Tibial nerve (tissue), 4 donors: ENCODE results near the gene BCHE. TPM values are rescaled to one million over a fixed set of nuclear protein-coding genes. Genes with fewer than 3 reads are reported as not detected.

Experiments
- DNase-seq, 2 donors: peaks; one replicate each; pipeline ENCODE4 v3.0.0-alpha.2; 2019; ENCODE audit warnings: low spot score in 2 of 2
- H3K27ac ChIP-seq, 4 donors: fragments of 200-600 bp; sonication (generic) in 3 of 4; one replicate each; pipeline ENCODE4 v1.5.1; 2017 to 2019; ENCODE audit warnings: mild to moderate bottlenecking in 1 of 4
- H3K27me3 ChIP-seq, 2 donors: fragments of 200-600 bp; sonication (generic) in 1 of 2; one replicate each; pipeline versions ENCODE4 v1.5.1 to v1.6.0; 2017 to 2019
- H3K36me3 ChIP-seq, 3 donors: fragments of 200-600 bp; sonication (generic); one replicate each; pipeline ENCODE4 v1.5.1; 2018 to 2019
- H3K4me1 ChIP-seq, 4 donors: fragments of 200-600 bp; sonication (generic) in 3 of 4; one replicate each; pipeline ENCODE4 v1.5.1; 2017 to 2019
- H3K4me3 ChIP-seq, 4 donors: fragments of 200-600 bp; sonication (generic) in 3 of 4; one replicate each; pipeline ENCODE4 v1.5.1; 2017 to 2019; ENCODE audit warnings: mild to moderate bottlenecking in 1 of 4, moderate library complexity in 1 of 4
- H3K9me3 ChIP-seq, 4 donors: fragments of 200-600 bp; sonication (generic) in 3 of 4; one replicate each; pipeline ENCODE4 v1.5.1; 2017 to 2019
- CTCF ChIP-seq, 5 experiments: fragments of 200-600 bp in 3 of 5; fragments of 450-650 bp in 2 of 5; sonication (generic) in 3 of 5; IDR thresholded peaks; one replicate each; pipeline ENCODE4 v1.5.1; 2016 to 2019; ENCODE audit warnings: antibody characterized with exemption in 5 of 5, mild to moderate bottlenecking in 3 of 5, moderate library complexity in 2 of 5
- EP300 ChIP-seq, 2 donors: sonication (generic); formaldehyde crosslinking; IDR thresholded peaks; one replicate each; pipeline ENCODE4 v1.6.1; 2017; ENCODE audit warnings: antibody characterized with exemption in 2 of 2, mild to moderate bottlenecking in 1 of 2
- POLR2A ChIP-seq, 2 donors: fragments of 450-650 bp; IDR thresholded peaks; one replicate each; pipeline ENCODE4 v1.6.1; 2017; ENCODE audit warnings: antibody characterized with exemption in 2 of 2, mild to moderate bottlenecking in 2 of 2, moderate library complexity in 2 of 2
- WGBS, 2 donors: methylation state at CpG; one replicate each; pipeline ENCODE4 v1.1.5; 2018; 5-methylcytosine and 5-hydroxymethylcytosine counted together
- total RNA-seq, 4 donors: library from RNA; depleted of rRNA; stranded (reverse); fragments of >200 nt; gene quantifications; one replicate each; pipeline ENCODE4 v1.1.0, GENCODE V29; 2016

The BCHE gene
- total RNA-seq, 4 donors from 2014 or later: 0.30 to 1.3 (median 0.98) TPM; not detected in 1

- DNase-seq: no peak
- Histone ChIP-seq H3K27me3 (no peaks in the 10 kb centered on the region), H3K4me3 (no peak overlapping the region), H3K9me3 (no peaks in the 10 kb centered on the region), H3K27ac (no peak overlapping the region), H3K4me1 (peaks cover 0 to 5% (median 0%) of the 10 kb centered on the region in 4 donors), H3K36me3 (no peaks in the 10 kb centered on the region)
- WGBS, 2 donors: 94 to 95% methylated on average over 1 of the region's 1 CpG
- TF ChIP-seq POLR2A (IDR thresholded peaks at IDR 0.05) (no peak), EP300 (IDR thresholded peaks at IDR 0.05) (no peak), CTCF (IDR thresholded peaks at IDR 0.05) (no peak)
Measured at GRCh38 chr3:165837801-165838200, 578 bp upstream of the BCHE start.

GRCh38 chr3:165835431-165835830, 1.8 kb downstream of the BCHE start:
- Histone ChIP-seq H3K4me3 (no peak overlapping the region), H3K9me3 (no peaks in the 10 kb centered on the region), H3K4me1 (peaks cover 0 to 5% (median 0%) of the 10 kb centered on the region in 4 donors), H3K27me3 (no peaks in the 10 kb centered on the region), H3K36me3 (no peaks in the 10 kb centered on the region), H3K27ac (no peak overlapping the region)
- 32 to 37% methylated on average over 2 of the region's 2 CpGs for WGBS, 2 donors
- no peak for DNase-seq
- TF ChIP-seq POLR2A (IDR thresholded peaks at IDR 0.05) (no peak), EP300 (IDR thresholded peaks at IDR 0.05) (no peak), CTCF (IDR thresholded peaks at IDR 0.05) (no peak)

GRCh38 chr3:165830746-165831145, 6.5 kb downstream of the BCHE start:
- Histone ChIP-seq H3K27ac (no peak overlapping the region), H3K36me3 (no peaks in the 10 kb centered on the region), H3K27me3 (no peaks in the 10 kb centered on the region), H3K9me3 (no peaks in the 10 kb centered on the region), H3K4me3 (no peak overlapping the region), H3K4me1 (no peaks in the 10 kb centered on the region)
- DNase-seq: no peak
- TF ChIP-seq EP300 (IDR thresholded peaks at IDR 0.05) (no peak), CTCF (IDR thresholded peaks at IDR 0.05) (no peak), POLR2A (IDR thresholded peaks at IDR 0.05) (no peak)
- WGBS, 2 donors: 74 to 78% methylated on average over 3 of the region's 3 CpGs

- WGBS, 2 donors: 65 to 66% methylated on average over 1 of the region's 1 CpG
- H3K27ac ChIP-seq: no peak overlapping the region
- no peaks in the 10 kb centered on the region for H3K4me1 ChIP-seq
- no peaks in the 10 kb centered on the region for H3K36me3 ChIP-seq
- H3K27me3 ChIP-seq: no peaks in the 10 kb centered on the region
- H3K4me3 ChIP-seq: no peak overlapping the region
- H3K9me3 ChIP-seq: no peaks in the 10 kb centered on the region
- TF ChIP-seq CTCF (IDR thresholded peaks at IDR 0.05) (no peak), POLR2A (IDR thresholded peaks at IDR 0.05) (no peak), EP300 (IDR thresholded peaks at IDR 0.05) (no peak)
- no peak for DNase-seq
Measured at GRCh38 chr3:165827883-165828282, 9.3 kb downstream of the BCHE start.

GRCh38 chr3:165827233-165827632, 10.0 kb downstream of the BCHE start:
- WGBS, 2 donors: 69 to 76% methylated on average over 1 of the region's 1 CpG
- no peak overlapping the region for H3K27ac ChIP-seq
- no peaks in the 10 kb centered on the region for H3K4me1 ChIP-seq
- no peaks in the 10 kb centered on the region for H3K36me3 ChIP-seq
- H3K4me3 ChIP-seq: no peak overlapping the region
- TF ChIP-seq EP300 (IDR thresholded peaks at IDR 0.05) (no peak), POLR2A (IDR thresholded peaks at IDR 0.05) (no peak), CTCF (IDR thresholded peaks at IDR 0.05) (no peak)
- H3K9me3 ChIP-seq: no peaks in the 10 kb centered on the region
- H3K27me3 ChIP-seq: no peaks in the 10 kb centered on the region
- no peak for DNase-seq
